ENCODE data around the gene GAST.

The GAST gene

DNA sequence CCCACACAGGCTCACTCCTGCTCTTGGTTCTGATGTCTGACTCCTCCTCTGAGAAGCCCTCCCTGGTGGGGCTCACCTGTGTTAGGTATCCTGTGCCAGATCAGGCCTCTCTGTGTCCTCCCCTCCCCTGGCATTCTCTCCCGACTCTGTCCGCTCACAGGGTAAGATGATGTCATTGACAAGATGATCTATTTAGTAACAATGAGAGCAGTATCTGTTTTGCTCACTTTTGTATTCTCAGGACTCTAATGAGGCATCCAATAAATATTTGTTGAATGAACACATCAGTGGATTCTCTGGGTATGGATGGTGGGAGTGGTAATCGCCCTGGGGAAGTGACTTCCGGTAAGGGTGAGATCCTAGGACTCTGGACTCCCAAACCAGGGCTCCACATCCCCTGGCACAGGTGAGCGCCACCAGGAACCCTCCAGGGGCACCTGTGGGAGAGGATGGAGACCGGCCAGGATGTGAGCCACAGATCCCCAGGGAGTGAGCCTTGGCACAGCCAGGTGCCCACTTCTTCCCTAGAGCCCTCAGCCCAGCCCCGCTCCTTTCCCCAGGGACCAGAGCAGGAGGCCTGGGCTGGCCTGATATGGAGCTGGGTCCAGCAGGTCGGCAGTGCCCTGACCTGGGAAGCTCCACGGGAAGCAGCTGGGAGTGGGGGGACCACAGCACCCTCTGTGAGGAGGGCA is 27.7 kb downstream of the GAST start:
- no peak for DNase-seq (ENCODE audit: low spot score)

GRCh38 chr17:41740506-41740905 is 28.4 kb downstream of the GAST start:
- no peak for DNase-seq (ENCODE audit: low spot score)

DNA sequence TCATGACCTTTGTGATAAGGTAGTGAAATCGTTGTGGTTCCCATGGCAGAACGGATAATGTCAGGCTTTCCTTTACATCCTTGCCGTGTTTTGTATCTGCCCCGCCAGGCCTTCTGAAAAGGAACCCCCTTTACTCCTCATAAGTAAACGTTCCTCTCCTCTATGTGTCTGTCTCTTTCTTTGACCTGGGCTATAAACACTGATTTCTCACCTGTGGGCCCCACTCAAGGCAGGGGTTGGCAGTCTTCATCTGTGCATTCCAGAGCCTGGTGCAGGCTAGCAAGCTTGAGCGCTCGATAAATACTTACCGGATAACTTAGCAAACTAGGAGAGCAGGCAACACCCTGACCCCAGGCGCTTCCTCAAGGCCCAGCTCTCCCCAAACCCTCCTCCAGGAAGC is 29.6 kb downstream of the GAST start:
- DNase-seq (ENCODE audit: low spot score): no peak

DNA sequence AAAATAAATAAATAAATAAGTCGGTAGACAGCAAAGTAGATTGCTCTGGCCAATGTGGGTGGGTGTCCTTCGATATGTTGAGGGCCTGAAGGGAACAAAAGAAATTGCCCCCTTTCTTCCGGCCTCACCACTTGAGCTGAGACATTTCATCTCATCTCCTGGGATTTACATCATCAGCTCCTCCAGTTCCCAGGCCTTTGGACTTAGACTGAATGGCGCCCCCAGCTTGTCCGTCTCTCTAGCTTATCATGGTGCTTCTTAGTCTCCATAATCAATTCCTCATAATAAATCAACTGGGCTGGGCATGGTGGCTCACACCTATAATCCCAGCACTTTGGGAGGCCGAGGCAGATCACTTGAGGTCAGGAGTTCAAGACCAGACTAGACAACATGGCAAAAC is 36.1 kb downstream of the GAST start:
- DNase-seq (ENCODE audit: low spot score): no peak

- no peak for DNase-seq (ENCODE audit: low spot score)
Observed at GRCh38 chr17:41750862-41751261, 38.7 kb downstream of the GAST start.

- no peak for DNase-seq (ENCODE audit: low spot score)
Observed at GRCh38 chr17:41751288-41751687, 39.2 kb downstream of the GAST start.

- no peak for DNase-seq (ENCODE audit: low spot score)
Observed at GRCh38 chr17:41754066-41754465, 41.9 kb downstream of the GAST start.

GRCh38 chr17:41758601-41759000 is 46.5 kb downstream of the GAST start:
- no peak for DNase-seq (ENCODE audit: low spot score)

- DNase-seq (ENCODE audit: low spot score): no peak
Observed at GRCh38 chr17:41760878-41761277, 48.7 kb downstream of the GAST start.

DNA sequence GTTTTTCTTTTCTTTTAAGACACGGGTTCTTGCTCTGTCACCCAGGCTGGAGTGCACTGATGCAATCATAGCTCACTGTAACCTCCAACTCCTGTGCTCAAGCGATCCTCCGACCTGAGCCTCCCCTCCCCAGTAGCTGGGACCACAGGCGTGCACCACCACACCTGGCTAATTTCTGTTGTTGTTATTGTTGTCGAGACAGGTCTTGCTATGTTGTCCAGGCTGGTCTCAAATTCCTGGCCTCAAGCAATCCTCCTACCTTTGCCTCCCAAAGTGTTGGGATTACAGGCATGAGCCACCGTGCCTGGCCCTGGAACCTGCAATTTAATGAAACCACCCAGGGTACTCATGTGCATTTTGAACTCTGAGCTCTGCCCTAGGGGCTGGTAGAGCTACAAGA is 50.3 kb downstream of the GAST start:
- no peak for DNase-seq (ENCODE audit: low spot score)

GRCh38 chr17:41762841-41763240 is 50.7 kb downstream of the GAST start:
- no peak for DNase-seq (ENCODE audit: low spot score)

GRCh38 chr17:41763327-41763726 is 51.2 kb downstream of the GAST start:
- DNase-seq (ENCODE audit: low spot score): no peak

All from CD4-positive, alpha-beta T cell treated with Interleukin-6 at 100 ng/mL for 8 hours (primary cell).